Epithelial cell of esophagus (primary cell): ENCODE data around the gene BAHD1.
A peak's percentile ranks its signal among the peaks of the same experiment; 100 is the strongest.

Source experiments
- DNase-seq: peaks from one replicate; pipeline ENCODE4 v3.0.0; 2010; ENCODE audit warnings: low read depth
- H3K4me3 ChIP-seq: 2 replicates; pipeline ENCODE4 v1.5.1; 2011; ENCODE audit warnings: mild to moderate bottlenecking, low read length, control low read depth
- CTCF ChIP-seq: IDR thresholded peaks from 2 replicates; pipeline ENCODE4 v1.5.1; 2011; ENCODE audit warnings: low read depth, mild to moderate bottlenecking, low read length, control low read depth, inconsistent platforms; ENCODE audit not compliant: insufficient read depth; ENCODE audit errors: missing control alignments

BAHD1 gene

GRCh38 chr15:40508216-40508615, 67.5 kb downstream of the BAHD1 start:
- no peak for DNase-seq
- no peak for TF ChIP-seq CTCF
- no peak overlapping the region for H3K4me3 ChIP-seq

GRCh38 chr15:40510201-40510600, 69.4 kb downstream of the BAHD1 start:
- DNase-seq = no peak
- no peak overlapping the region for H3K4me3 ChIP-seq
- no peak for TF ChIP-seq CTCF

- TF ChIP-seq CTCF = no peak
- no peak for DNase-seq
- H3K4me3 ChIP-seq = peak overlapping the region; percentile 46
Observed at GRCh38 chr15:40511093-40511471, 70.3 kb downstream of the BAHD1 start.

GRCh38 chr15:40511472-40512133, 70.8 kb downstream of the BAHD1 start:
- H3K4me3 ChIP-seq = peak overlapping the region; percentile 46
- DNase-seq = peak; percentile 61
- TF ChIP-seq CTCF = no peak

GRCh38 chr15:40512440-40512839, 71.7 kb downstream of the BAHD1 start:
- TF ChIP-seq CTCF = no peak
- DNase-seq = peak; percentile 59
- H3K4me3 ChIP-seq = no peak overlapping the region

- peak; percentile 23 for DNase-seq
- H3K4me3 ChIP-seq = no peak overlapping the region
- TF ChIP-seq CTCF = no peak
Observed at GRCh38 chr15:40513609-40514008, 72.9 kb downstream of the BAHD1 start.

GRCh38 chr15:40516322-40516721, 75.6 kb downstream of the BAHD1 start:
- DNase-seq = no peak
- no peak overlapping the region for H3K4me3 ChIP-seq
- no peak for TF ChIP-seq CTCF
